Measurements from ENCODE around the gene BOC.
A peak's percentile ranks its signal among the peaks of the same experiment; 100 is the strongest.

The BOC gene

GRCh38 chr3:113193288-113193687 is 18.1 kb upstream of the BOC start:
- no peaks in the 10 kb centered on the region for H3K36me3 ChIP-seq (ENCODE audit: control insufficient read depth in 2 of 2, insufficient read depth in 2 of 2, low read length in 2 of 2)

GRCh38 chr3:113193719-113194118 is 17.6 kb upstream of the BOC start:
- no peak overlapping the region for H3K4me3 ChIP-seq (ENCODE audit: low read length in 2 of 2)
- peaks cover 20% of the 10 kb centered on the region for H3K4me1 ChIP-seq (ENCODE audit: control insufficient read depth, insufficient read depth, low read length)
- no peaks in the 10 kb centered on the region for H3K36me3 ChIP-seq (ENCODE audit: control insufficient read depth in 2 of 2, insufficient read depth in 2 of 2, low read length in 2 of 2)
- H3K9ac ChIP-seq (ENCODE audit: low read length in 2 of 2), result peak overlapping the region in 1 of 2 donors; percentile 48
- H3K9me3 ChIP-seq (ENCODE audit: control insufficient read depth in 2 of 2, low read length in 2 of 2), result no peaks in the 10 kb centered on the region
- peak overlapping the region; percentile 69 for H3K27ac ChIP-seq (ENCODE audit: low read length)
- no peaks in the 10 kb centered on the region for H3K27me3 ChIP-seq (ENCODE audit: control insufficient read depth in 1 of 2, insufficient read depth in 2 of 2, low read length in 2 of 2)

More at GRCh38 chr3:113193288-113193687, 18.1 kb upstream of the BOC start:
- peaks cover 20% of the 10 kb centered on the region for H3K4me1 ChIP-seq (ENCODE audit: control insufficient read depth, insufficient read depth, low read length)
- H3K9ac ChIP-seq (ENCODE audit: low read length in 2 of 2), result peak overlapping the region; percentile 38 to 48
- peak overlapping the region; percentile 69 for H3K27ac ChIP-seq (ENCODE audit: low read length)
- peak overlapping the region in 1 of 2 donors; percentile 9 for H3K4me3 ChIP-seq (ENCODE audit: low read length in 2 of 2)
- H3K27me3 ChIP-seq (ENCODE audit: control insufficient read depth in 1 of 2, insufficient read depth in 2 of 2, low read length in 2 of 2), result no peaks in the 10 kb centered on the region
- H3K9me3 ChIP-seq (ENCODE audit: control insufficient read depth in 2 of 2, low read length in 2 of 2), result no peaks in the 10 kb centered on the region

- H3K36me3 ChIP-seq (ENCODE audit: control insufficient read depth in 2 of 2, insufficient read depth in 2 of 2, low read length in 2 of 2), result no peaks in the 10 kb centered on the region
Measured at GRCh38 chr3:113194823-113195401, 16.4 kb upstream of the BOC start.

GRCh38 chr3:113200351-113200750 is 11.0 kb upstream of the BOC start:
- H3K9ac ChIP-seq (ENCODE audit: low read length in 2 of 2), result no peak overlapping the region
- H3K36me3 ChIP-seq (ENCODE audit: control insufficient read depth in 2 of 2, insufficient read depth in 2 of 2, low read length in 2 of 2), result no peaks in the 10 kb centered on the region
- H3K27me3 ChIP-seq (ENCODE audit: control insufficient read depth in 1 of 2, insufficient read depth in 2 of 2, low read length in 2 of 2), result no peaks in the 10 kb centered on the region
- H3K4me3 ChIP-seq (ENCODE audit: low read length in 2 of 2), result no peak overlapping the region
- no peak overlapping the region for H3K27ac ChIP-seq (ENCODE audit: low read length)
- H3K9me3 ChIP-seq (ENCODE audit: control insufficient read depth in 2 of 2, low read length in 2 of 2), result no peaks in the 10 kb centered on the region
- H3K4me1 ChIP-seq (ENCODE audit: control insufficient read depth, insufficient read depth, low read length), result peaks cover 4% of the 10 kb centered on the region

More at GRCh38 chr3:113194823-113195401, 16.4 kb upstream of the BOC start:
- no peak overlapping the region for H3K4me3 ChIP-seq (ENCODE audit: low read length in 2 of 2)
- no peaks in the 10 kb centered on the region for H3K9me3 ChIP-seq (ENCODE audit: control insufficient read depth in 2 of 2, low read length in 2 of 2)
- H3K9ac ChIP-seq (ENCODE audit: low read length in 2 of 2), result peak overlapping the region in 1 of 2 donors; percentile 12
- H3K27ac ChIP-seq (ENCODE audit: low read length), result peak overlapping the region; percentile 69
- no peaks in the 10 kb centered on the region for H3K27me3 ChIP-seq (ENCODE audit: control insufficient read depth in 1 of 2, insufficient read depth in 2 of 2, low read length in 2 of 2)
- peaks cover 20% of the 10 kb centered on the region for H3K4me1 ChIP-seq (ENCODE audit: control insufficient read depth, insufficient read depth, low read length)

- Histone ChIP-seq H3K27ac (ENCODE audit: low read length) (no peak overlapping the region), H3K9ac (ENCODE audit: low read length in 2 of 2) (no peak overlapping the region), H3K4me1 (ENCODE audit: control insufficient read depth, insufficient read depth, low read length) (no peaks in the 10 kb centered on the region), H3K36me3 (ENCODE audit: control insufficient read depth in 2 of 2, insufficient read depth in 2 of 2, low read length in 2 of 2) (no peaks in the 10 kb centered on the region), H3K4me3 (ENCODE audit: low read length in 2 of 2) (no peak overlapping the region), H3K27me3 (ENCODE audit: control insufficient read depth in 1 of 2, insufficient read depth in 2 of 2, low read length in 2 of 2) (no peaks in the 10 kb centered on the region), H3K9me3 (ENCODE audit: control insufficient read depth in 2 of 2, low read length in 2 of 2) (no peaks in the 10 kb centered on the region)
Measured at GRCh38 chr3:113200946-113201345, 10.4 kb upstream of the BOC start.

DNA sequence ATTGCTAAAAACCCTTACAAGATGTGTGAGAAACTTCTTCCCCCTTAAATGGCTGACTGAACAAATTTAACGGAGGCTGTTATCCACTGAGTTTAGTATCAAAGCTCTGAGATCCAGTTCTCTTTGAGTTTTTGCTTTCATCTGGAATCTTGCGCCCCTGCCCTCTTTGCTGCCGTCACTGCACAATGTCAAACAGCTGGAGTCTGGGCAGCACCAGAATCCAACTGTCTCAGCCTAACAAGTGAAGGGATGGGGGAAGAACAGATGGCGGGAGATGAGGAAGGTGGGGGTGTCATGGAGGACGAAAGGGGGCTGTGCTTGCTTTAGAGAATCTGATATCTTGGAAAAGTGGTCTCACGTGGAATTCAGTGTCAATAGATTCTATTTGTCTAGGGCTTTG is 7.0 kb upstream of the BOC start:
- no peaks in the 10 kb centered on the region for H3K27me3 ChIP-seq (ENCODE audit: control insufficient read depth in 1 of 2, insufficient read depth in 2 of 2, low read length in 2 of 2)
- no peaks in the 10 kb centered on the region for H3K9me3 ChIP-seq (ENCODE audit: control insufficient read depth in 2 of 2, low read length in 2 of 2)
- H3K27ac ChIP-seq (ENCODE audit: low read length), result no peak overlapping the region
- no peak overlapping the region for H3K4me3 ChIP-seq (ENCODE audit: low read length in 2 of 2)
- H3K36me3 ChIP-seq (ENCODE audit: control insufficient read depth in 2 of 2, insufficient read depth in 2 of 2, low read length in 2 of 2), result no peaks in the 10 kb centered on the region
- H3K9ac ChIP-seq (ENCODE audit: low read length in 2 of 2), result no peak overlapping the region
- H3K4me1 ChIP-seq (ENCODE audit: control insufficient read depth, insufficient read depth, low read length), result no peaks in the 10 kb centered on the region

GRCh38 chr3:113205481-113205880 is 5.9 kb upstream of the BOC start:
- Histone ChIP-seq H3K4me3 (ENCODE audit: low read length in 2 of 2) (no peak overlapping the region), H3K9me3 (ENCODE audit: control insufficient read depth in 2 of 2, low read length in 2 of 2) (no peaks in the 10 kb centered on the region), H3K9ac (ENCODE audit: low read length in 2 of 2) (no peak overlapping the region), H3K27ac (ENCODE audit: low read length) (no peak overlapping the region), H3K36me3 (ENCODE audit: control insufficient read depth in 2 of 2, insufficient read depth in 2 of 2, low read length in 2 of 2) (no peaks in the 10 kb centered on the region), H3K27me3 (ENCODE audit: control insufficient read depth in 1 of 2, insufficient read depth in 2 of 2, low read length in 2 of 2) (no peaks in the 10 kb centered on the region), H3K4me1 (ENCODE audit: control insufficient read depth, insufficient read depth, low read length) (peaks cover 5% of the 10 kb centered on the region)

DNA sequence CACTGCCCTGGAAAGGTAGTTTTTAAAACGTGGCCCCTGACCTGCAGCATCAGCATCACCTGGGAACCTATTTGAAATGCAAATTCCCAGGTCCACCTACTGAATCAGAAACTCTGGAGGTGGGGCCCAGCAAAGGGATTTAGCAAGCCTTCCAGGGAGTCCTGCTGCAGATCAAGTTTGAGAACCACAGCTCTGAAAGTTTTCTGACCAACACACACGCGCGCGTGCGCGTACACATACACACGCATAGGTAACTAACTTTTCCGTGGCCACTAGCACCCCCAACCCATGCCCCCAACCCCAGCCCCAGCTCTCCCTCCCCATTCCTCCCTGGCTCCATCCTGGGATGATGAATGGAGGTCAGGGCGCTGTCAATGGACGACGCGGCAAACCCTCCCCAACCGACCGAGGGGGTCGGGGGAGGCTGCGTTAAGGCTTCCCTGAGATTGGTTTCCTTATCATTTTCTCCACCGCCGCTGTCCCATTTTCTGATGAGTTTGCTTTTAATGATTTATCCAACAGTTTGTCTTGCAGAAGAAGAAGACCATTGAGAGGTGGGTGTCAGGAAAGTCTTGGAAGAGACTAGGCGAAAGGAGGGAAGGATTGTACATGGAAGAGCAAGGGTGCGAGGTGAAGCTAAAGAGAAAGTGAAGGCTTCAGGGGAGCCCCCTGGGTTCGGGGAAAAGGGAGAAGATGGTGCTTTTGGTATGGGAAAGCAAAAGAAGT is 590 bp upstream of the BOC start:
- Histone ChIP-seq H3K4me1 (ENCODE audit: control insufficient read depth, insufficient read depth, low read length) (peaks cover 25% of the 10 kb centered on the region), H3K9ac (ENCODE audit: low read length in 2 of 2) (peak overlapping the region; percentile 83 to 93), H3K4me3 (ENCODE audit: low read length in 2 of 2) (peak overlapping the region; percentile 90 to 94), H3K36me3 (ENCODE audit: control insufficient read depth in 2 of 2, insufficient read depth in 2 of 2, low read length in 2 of 2) (no peaks in the 10 kb centered on the region), H3K27me3 (ENCODE audit: control insufficient read depth in 1 of 2, insufficient read depth in 2 of 2, low read length in 2 of 2) (no peaks in the 10 kb centered on the region), H3K9me3 (ENCODE audit: control insufficient read depth in 2 of 2, low read length in 2 of 2) (no peaks in the 10 kb centered on the region), H3K27ac (ENCODE audit: low read length) (peak overlapping the region; percentile 91)

- Histone ChIP-seq H3K27ac (ENCODE audit: low read length) (peak overlapping the region; percentile 91), H3K4me1 (ENCODE audit: control insufficient read depth, insufficient read depth, low read length) (peaks cover 25% of the 10 kb centered on the region), H3K4me3 (ENCODE audit: low read length in 2 of 2) (peak overlapping the region; percentile 90 to 94), H3K27me3 (ENCODE audit: control insufficient read depth in 1 of 2, insufficient read depth in 2 of 2, low read length in 2 of 2) (no peaks in the 10 kb centered on the region), H3K9ac (ENCODE audit: low read length in 2 of 2) (peak overlapping the region; percentile 93), H3K9me3 (ENCODE audit: control insufficient read depth in 2 of 2, low read length in 2 of 2) (no peaks in the 10 kb centered on the region), H3K36me3 (ENCODE audit: control insufficient read depth in 2 of 2, insufficient read depth in 2 of 2, low read length in 2 of 2) (peaks cover 4 to 7% of the 10 kb centered on the region in 2 donors)
Measured at GRCh38 chr3:113212150-113212843, 940 bp downstream of the BOC start.

DNA sequence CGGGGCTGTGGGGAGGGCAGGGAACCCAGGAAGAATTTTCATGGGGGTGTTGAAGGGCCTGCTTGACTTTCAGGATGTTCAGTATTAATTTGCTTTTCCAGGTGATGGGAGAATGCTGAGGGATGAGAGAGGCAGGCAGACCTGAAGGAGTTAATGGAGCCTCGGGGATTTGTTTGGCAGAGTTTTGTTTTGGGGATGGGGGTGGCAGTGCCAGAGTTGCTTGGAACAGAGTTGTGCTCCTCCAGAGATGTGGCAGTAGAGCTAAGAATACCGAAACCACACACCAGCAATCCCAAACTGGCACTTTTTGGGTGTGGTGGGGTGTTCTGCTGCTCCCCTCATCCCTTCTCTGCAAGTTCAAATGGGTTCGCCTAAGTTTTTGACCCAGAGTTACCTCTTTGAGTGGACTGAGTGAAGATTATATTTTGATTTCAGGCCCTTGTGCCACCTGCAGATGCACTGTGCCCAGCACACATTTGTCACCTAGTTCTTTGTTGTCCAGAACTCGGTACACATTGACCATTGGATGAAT is 1.6 kb downstream of the BOC start:
- no peaks in the 10 kb centered on the region for H3K9me3 ChIP-seq (ENCODE audit: control insufficient read depth in 2 of 2, low read length in 2 of 2)
- H3K27ac ChIP-seq (ENCODE audit: low read length), result peak overlapping the region; percentile 91
- peak overlapping the region; percentile 90 to 94 for H3K4me3 ChIP-seq (ENCODE audit: low read length in 2 of 2)
- H3K4me1 ChIP-seq (ENCODE audit: control insufficient read depth, insufficient read depth, low read length), result peaks cover 25% of the 10 kb centered on the region
- peak overlapping the region; percentile 93 for H3K9ac ChIP-seq (ENCODE audit: low read length in 2 of 2)
- H3K27me3 ChIP-seq (ENCODE audit: control insufficient read depth in 1 of 2, insufficient read depth in 2 of 2, low read length in 2 of 2), result no peaks in the 10 kb centered on the region
- H3K36me3 ChIP-seq (ENCODE audit: control insufficient read depth in 2 of 2, insufficient read depth in 2 of 2, low read length in 2 of 2), result peaks cover 5 to 11% of the 10 kb centered on the region in 2 donors

Measured in stomach smooth muscle (tissue), 2 donors.